ENCODE data around the gene LPAR5.

Gene LPAR5

GRCh38 chr12:6635375-6635855 is 344 bp downstream of the LPAR5 start:
- peak; percentile 61 for DNase-seq

- peak; percentile 52 for DNase-seq
Observed at GRCh38 chr12:6632026-6632983, 3.5 kb downstream of the LPAR5 start.

DNA sequence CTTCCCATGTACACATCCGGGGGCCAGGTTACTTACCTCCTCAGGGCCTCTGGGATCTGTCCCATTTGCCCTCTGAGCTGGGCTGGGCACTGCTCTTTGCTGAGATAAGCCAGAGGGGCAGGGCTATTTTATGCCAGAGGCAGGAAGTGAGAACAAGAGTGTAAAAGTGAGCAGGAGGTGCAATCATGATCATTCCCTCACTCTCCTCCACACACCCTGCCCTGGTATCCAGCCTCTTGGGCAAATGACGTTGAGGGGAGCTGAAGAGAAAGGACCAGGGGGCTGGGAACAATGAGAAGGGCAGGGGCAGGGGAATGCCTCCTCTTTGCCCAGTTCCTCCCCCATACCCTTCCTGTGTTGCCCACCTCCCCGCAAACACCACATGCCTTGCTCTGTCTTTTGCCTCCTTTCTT is 4.2 kb downstream of the LPAR5 start:
- no peak for DNase-seq

GRCh38 chr12:6630736-6631135 is 5.0 kb downstream of the LPAR5 start:
- DNase-seq = no peak

DNA sequence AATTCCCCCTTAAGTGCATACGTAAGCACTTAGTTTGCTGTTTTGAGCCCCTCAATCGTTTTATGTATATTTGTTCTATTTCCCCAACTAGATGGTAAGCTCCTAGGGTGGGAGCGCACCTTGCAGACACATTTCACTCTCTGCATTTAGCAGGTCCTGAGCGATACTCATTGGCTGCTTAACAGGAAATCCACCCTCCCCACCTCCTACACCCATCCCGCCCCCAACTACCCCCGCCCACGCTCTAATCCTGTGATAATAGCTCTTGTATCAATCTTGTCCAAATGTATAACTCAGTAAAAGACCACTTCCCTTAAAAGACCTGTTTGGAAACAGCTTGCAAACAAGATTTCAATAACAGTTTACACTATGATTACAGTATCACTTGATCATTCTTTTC is 8.1 kb downstream of the LPAR5 start:
- DNase-seq = peak; percentile 45

GRCh38 chr12:6626654-6627283 is 9.0 kb downstream of the LPAR5 start:
- no peak for DNase-seq

GRCh38 chr12:6620885-6621274 is 14.9 kb downstream of the LPAR5 start:
- DNase-seq = no peak

DNA sequence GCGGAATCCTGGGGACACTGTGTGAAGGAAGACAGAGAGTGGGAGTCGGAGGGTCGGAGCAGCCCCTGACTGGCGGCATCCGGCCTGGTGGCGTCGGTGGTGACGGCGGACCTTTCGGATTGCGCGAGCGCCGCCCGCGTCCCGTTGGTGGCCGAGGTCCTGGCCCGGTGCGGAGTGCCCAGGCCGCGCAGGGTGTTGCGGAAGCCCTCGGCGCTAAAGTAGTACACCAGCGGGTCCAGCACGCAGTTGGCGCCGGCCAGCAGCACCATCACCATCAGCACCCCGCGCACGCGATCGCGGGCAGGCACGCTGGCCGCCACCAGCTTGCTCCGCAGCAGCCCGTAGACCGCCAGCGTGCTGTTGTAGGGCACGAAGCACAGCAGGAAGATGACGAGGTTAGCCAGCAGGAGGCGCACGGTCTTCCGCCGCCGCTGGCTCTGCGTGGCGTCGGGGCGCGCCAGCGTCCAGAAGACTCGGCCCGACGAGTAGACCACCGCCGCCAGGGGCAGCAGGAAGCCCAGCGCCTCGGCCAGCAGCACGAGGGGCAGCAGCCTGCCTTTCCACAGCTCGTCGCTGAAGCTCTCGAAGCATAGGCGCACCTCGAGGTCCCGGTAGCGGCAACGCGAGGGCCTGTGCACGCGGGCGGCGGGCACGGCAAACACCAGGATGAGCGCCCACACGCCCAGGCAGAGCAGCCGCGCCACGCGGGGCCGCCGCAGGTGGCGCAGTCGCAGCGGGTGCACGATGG is 15.4 kb downstream of the LPAR5 start:
- DNase-seq = peak; percentile 61

DNA sequence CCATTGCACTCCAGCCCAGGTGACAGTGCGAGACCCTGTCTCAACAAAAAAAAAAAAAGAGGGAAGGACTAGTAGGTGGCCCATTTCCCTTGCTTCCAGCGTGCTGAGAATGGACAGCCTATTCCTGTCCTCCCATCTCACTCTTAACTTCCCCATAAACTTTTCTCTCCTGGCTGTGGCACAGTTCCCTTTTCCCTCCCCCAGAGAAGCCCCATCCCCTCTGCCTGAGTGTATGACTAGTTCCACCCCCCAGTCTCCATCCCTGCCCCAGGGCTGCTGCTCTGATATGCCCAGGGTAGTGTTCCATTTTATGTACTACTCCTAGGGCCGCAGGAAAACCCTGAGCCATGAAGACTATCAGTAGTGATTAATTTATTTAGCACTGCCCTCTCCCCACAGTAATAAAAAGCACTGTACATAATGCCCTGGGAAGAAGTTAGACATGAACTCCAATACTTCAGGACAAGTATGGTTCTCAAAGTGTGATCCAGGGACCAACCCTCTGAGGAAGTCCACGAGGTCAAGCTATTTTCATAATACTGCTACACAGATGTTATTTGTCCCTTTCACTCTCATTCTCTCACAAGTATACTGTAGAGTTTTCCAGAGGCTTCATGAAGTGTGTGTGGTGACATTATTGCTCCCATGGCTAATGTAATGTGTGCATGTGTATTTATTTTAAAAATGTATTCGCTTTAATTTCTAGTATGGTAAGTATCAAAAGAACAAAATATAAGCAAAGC is 17.1 kb downstream of the LPAR5 start:
- no peak for DNase-seq

DNA sequence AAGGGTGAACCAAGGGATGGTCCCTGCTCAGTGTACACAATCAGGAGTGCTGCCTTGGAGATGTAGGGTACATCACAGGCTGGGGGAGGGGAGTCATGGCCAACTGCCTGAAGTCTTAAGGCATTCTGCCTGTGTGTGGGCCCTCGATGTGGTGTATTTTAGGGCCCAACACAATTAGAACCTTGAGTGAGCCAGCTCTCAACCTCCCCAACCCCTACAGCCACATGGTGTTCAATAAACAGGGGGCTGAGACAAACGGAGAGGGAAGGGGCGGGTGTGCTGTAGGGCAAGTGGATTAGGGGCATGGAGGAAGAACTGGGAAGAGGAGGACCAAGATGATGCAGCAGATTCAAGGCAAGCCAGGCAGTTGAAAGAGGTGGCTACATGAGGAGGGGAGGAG is 20.0 kb downstream of the LPAR5 start:
- DNase-seq = no peak

GRCh38 chr12:6614513-6615172 is 21.1 kb downstream of the LPAR5 start:
- DNase-seq = no peak

GRCh38 chr12:6613776-6614512 is 21.8 kb downstream of the LPAR5 start:
- peak; percentile 20 for DNase-seq

DNA sequence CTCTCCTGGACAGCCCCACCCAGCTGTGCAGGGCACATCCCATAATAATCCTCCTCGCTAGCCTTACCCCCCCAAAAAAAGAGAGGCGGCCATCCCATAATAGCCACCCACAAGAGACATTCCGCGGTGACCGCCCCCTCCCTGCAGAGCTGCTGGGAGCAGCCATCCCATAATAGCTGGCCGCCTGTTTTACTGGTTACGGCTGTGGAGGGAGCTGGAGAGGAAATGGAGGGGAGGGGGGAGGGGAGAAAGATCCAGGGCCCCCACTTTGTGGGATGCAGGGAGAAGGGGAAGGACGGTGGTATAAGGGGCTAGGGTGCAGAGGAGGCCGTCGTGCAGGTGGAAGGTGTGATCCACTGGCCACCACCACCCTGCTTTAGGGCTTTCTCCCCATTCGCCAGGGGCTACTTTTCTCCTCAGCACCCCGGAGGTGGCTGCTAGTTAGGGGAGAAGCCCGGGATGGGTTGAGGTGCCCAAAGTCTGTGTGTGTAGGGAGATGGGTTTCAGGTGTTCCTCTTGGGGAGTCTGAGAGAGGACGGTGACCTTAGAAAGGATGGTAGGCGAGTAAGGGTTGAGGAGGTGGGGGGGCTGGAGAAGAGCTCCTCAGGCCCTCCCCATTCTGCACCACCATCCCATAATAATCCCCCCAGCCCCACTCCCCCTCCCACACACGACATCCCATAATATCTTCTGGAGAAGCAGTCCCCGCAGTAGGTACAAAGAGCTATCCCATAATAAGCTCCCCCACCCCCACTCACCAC is 22.6 kb downstream of the LPAR5 start:
- no peak for DNase-seq

GRCh38 chr12:6612652-6613014 is 23.1 kb downstream of the LPAR5 start:
- DNase-seq = no peak

DNA sequence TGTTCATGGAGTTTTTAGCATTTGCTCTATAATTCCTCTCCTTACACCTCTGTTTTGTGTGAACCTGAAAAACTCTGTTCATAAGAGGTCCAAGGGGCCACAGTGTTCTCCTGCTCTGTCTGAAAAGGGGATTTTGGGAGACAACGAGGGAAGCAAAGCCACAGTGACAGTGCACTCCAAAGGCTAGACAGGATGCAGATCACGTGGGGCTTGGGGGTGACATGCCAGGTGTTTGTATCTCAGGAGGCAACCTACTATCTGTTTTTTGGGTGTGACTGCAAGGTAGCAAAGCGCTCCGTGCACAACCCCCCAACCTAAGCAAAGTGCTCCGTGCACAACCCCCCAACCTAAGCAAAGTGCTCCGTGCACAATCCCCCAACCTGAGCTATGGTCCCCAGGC is 23.5 kb downstream of the LPAR5 start:
- DNase-seq = no peak

DNA sequence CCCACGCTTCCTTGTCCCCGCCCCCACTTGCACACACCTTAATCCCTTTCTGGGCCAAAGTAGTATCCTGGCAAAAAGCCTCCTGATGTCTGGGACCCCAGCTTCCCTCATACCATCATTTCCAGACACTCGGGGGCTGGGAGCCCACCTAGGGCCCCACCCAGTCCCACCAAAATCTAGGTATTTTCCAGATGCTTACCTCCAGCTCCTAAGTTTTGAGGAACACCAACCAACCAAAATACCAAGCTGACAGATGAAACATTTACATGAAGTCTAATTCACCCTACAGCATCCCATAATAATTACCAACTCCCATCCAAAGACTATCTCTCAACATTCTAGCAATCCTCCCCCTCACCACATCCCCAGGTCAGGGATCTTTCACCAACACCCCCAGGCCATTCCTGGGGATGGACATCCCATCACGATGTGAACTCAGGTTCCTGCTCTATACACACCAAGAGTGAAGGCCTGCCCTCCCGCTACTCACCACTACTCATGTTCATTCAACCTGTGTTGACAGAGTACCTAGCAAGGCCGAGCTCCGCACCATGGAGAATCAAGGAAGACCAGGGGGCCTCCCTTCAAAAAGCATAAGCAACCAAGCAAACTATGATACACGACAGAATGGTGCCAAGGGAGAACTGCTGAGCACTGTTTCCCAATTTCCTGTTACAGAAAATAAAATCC is 27.0 kb downstream of the LPAR5 start:
- peak; percentile 40 for DNase-seq

DNA sequence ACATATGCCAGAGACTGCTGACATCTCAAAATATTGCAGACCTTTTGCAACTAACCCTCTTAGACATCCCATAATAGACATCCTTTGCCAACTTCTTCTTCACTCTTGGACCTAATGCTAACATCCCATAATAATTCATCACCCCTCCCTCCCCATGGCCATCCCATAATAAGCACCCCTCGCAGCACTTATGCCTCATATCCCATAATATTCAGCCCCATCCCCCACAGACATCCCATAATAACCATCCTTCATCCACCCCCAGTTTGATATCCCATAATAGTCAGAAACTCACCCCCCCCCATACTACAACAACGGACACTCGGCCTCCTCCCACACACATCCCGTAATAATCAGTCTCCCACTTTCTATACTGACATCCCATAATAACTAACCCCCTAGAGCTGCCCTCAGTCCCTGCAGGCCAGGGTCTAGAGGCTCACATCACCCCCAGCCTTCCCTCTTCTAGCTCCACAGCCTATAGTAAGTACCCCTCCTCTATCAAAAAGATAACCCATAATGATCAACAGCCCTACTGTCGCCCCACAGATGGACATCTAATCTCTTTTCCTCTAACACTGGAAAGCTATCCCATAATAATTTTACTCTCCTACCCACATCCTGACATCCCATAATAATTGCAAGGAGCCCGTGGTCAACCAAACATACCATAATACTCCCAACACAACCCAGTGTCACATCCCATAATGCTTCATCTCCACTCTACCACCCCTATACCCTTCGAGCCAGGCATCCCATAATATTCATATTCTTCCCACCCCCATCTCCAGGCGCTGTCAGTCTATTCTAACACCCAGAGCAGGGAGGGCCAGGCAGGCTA is 27.8 kb downstream of the LPAR5 start:
- DNase-seq = peak; percentile 70

GRCh38 chr12:6606331-6607131 is 29.2 kb downstream of the LPAR5 start:
- DNase-seq = peak; percentile 71
